Measurements from ENCODE around the gene CNTRL.
A peak's percentile ranks its signal among the peaks of the same experiment; 100 is the strongest.

GRCh38 chr9:121074370-121075250 lies at the start of gene CNTRL:
- TF ChIP-seq ZBTB7A (IDR thresholded peaks at IDR 0.05; ENCODE audit: low read depth) (peak; percentile 53; the same call in 1 of the 2 replicates), USF1 (IDR thresholded peaks at IDR 0.05) (peak; percentile 48), EP300 (IDR thresholded peaks at IDR 0.05; ENCODE audit: borderline replicate concordance) (no peak), CREB1 (IDR thresholded peaks at IDR 0.05; ENCODE audit: low read depth) (no peak), TEAD4 (IDR thresholded peaks at IDR 0.05) (peak; percentile 26; the same call in 1 of the 2 replicates), MAX (IDR thresholded peaks at IDR 0.05) (peak; percentile 100), FOXM1 (IDR thresholded peaks at IDR 0.05; ENCODE audit: borderline replicate concordance, low read depth) (peak; percentile 36; the same call in 1 of the 2 replicates), TCF12 (IDR thresholded peaks at IDR 0.05; ENCODE audit: low read depth) (peak; percentile 66), REST (IDR thresholded peaks at IDR 0.05; ENCODE audit: low read depth) (no peak)

Data from Ishikawa (cell line).